Measurements from ENCODE around the gene UBE3B.

The UBE3B gene

GRCh38 chr12:109533487-109533740, 56.0 kb downstream of the UBE3B start:
- ATAC-seq: no peak

- no peak for ATAC-seq
These were observed 57.0 kb downstream of the UBE3B start for GRCh38 chr12:109534456-109534855.

- ATAC-seq: no peak
These were observed 57.9 kb downstream of the UBE3B start for GRCh38 chr12:109535231-109535862.

DNA sequence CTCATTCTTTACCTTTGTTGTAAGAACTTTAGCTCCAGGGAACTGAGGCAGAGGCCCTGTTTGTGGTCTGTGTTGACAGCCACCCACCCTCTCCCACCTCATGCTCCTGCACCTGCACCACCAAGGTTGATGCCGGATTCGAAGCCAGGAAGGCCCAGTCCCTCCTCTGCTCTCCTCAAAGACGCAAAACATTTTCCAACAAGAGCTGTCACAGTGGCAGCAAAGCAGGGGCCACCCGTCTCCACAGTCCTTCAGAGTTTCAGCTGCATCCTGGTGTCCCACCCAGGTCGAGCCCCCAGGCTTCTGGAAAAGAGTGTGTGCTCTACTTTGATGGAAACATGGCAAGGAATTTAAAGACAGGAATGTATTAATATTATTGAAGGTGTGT, 58.4 kb downstream of the UBE3B start:
- no peak for ATAC-seq

DNA sequence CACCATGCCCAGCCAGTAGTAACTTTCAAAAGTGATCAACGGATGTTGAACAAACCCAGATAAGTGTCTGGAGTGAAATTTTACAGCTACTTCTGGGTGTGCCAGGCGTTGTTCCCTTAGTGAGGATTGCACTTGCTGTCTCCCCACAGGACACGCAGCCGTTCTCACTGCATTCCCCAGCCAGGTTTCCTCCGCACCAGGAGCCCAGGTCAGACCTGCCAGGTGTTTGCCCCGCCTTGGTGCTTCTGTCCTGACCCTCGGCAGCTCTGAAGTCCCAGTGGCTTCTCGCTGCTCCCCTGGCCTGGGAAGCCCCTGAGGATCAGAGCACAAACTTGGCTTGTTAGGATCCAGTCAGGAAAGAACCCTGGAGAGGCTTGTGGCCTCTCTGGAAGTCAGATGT, 59.7 kb downstream of the UBE3B start:
- ATAC-seq: no peak

- no peak for ATAC-seq
These were observed 60.9 kb downstream of the UBE3B start for GRCh38 chr12:109538191-109538863.

- ATAC-seq: no peak
These were observed 62.1 kb downstream of the UBE3B start for GRCh38 chr12:109539508-109539907.

DNA sequence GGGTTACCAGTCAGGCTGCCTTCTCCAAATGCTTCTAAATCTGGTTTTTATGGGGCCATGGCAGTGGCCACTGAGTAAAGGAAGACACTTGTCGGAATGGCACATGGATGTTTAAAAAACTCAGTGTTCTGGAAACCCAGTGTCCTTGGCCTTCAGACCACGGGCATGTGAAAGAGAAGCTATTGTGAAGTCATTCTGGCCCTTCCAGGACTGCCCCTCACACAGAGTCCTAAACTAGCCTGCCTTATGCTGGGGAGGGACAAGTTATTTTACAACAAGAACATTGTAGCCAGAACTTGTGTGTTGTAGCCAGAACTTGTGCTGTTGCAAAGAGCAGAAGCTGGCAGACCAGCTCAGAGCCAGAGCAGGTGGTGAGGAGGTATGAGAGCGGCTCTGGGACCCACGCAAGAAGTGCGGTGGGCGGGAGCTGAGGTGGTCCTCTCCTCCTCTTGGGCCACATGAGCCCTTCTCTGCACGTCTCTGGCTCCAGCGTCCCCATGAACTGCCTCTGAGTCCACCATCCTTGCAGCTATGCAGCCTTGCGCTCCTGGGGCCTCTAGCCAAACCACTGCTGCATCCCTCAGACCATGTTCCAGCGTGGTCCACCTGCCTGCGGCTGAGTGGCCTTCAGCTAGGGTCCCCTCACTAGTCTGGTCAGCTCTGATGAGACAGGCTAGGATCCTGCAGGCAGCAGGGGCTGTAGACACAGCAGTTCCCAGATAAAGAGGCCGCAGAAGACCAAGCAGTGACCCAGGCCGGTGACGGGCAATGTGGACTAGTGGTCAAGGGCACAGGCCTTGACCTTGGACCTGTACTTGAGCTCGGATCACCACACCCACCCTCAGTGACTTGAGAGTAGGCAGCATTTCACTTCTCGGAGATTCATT, 63.3 kb downstream of the UBE3B start:
- no peak for ATAC-seq

DNA sequence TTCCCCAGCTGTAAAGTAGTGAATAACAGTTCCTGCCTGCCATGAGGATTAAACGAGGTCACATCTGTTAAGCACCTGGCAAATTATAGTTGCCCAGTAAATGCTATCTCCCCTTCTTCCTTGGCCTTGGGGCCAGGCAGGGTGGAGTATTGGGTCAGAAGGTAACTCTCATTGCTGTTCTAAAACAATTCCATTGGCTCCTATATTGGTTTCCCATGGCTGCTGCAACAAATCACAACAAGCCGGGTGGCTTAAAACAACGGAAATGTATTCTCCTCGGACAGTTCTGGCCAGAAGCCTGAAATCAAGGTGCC, 63.9 kb downstream of the UBE3B start:
- ATAC-seq: no peak

DNA sequence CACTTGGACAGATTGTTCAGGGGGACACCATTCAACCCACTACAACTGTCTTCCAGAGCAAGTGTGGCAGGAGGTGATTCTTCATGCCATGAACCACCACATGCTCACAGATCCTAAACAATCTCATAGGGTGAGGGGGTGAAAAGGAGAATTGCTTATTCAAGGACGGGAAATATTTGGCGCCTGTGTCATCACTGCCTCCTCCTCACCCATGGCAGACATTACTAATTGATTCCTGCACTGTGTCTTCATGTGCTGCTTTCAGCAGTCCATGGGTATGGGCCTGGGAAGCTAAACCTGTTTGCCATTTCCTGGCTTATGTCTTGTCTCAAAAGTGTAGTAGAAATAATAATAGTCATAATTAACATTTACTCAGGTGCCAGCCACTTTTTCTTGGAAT, 64.6 kb downstream of the UBE3B start:
- no peak for ATAC-seq

DNA sequence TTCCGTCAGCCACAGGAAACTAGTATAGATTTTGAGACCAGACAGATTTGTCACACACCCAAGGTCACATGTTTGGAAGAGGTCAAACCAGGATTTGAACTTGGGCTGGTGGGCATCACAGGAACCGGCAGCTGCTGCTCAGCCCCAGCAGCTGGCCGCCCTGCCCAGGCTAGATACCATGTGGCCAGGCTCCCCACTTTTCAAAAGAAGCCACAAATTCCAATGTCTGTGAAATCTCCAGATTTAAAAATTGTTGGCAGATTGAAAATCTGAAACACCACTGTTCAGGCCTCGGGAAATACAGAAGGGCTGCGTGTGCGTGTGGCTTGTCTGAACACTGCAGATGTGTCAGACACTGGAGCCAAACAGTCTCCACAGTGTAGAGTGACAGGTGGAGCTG, 65.4 kb downstream of the UBE3B start:
- ATAC-seq: no peak

GRCh38 chr12:109544955-109545531, 67.6 kb downstream of the UBE3B start:
- ATAC-seq: no peak

- ATAC-seq: no peak
These were observed 68.4 kb downstream of the UBE3B start for GRCh38 chr12:109545826-109546225.

DNA sequence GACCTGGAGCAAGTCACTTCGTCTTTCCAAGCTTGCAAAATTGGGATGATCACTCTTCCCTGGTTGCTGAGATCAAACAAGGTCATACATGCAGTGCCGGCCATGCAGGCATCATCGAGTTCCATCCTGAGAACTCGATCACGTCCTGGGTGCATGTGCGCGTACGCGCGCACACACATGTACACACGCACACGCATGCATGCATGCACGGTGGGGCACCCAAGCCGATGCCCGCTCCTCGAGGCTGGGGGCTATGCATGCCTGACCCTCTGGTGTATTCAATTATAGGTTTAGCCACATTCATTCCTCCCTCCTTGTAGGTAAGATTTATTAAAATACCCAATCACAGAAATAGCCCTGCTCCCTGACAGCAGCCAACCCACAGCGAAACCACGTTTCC, 69.9 kb downstream of the UBE3B start:
- no peak for ATAC-seq

DNA sequence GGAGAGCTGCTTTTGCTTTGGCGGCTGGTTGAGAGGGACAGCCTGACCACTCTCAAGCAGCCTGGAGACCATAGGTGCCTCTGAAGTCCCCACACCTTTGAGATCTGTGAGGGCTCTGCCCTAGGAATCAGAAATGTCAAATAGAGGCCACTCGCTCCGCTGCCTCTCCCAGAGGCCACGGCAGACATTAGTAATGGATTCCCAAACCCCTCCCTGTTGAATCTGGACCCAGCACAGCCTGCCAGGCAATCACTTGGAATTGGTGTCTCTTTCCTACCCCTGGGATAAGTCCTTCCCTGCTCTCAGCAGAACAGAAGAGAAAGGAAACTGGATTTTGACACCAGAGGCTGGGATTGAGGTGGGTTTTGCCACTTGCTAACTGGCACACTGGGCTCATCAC, 70.8 kb downstream of the UBE3B start:
- no peak for ATAC-seq

GRCh38 chr12:109549613-109550270, 72.3 kb downstream of the UBE3B start:
- no peak for ATAC-seq

GRCh38 chr12:109550281-109550680, 72.8 kb downstream of the UBE3B start:
- ATAC-seq: no peak

DNA sequence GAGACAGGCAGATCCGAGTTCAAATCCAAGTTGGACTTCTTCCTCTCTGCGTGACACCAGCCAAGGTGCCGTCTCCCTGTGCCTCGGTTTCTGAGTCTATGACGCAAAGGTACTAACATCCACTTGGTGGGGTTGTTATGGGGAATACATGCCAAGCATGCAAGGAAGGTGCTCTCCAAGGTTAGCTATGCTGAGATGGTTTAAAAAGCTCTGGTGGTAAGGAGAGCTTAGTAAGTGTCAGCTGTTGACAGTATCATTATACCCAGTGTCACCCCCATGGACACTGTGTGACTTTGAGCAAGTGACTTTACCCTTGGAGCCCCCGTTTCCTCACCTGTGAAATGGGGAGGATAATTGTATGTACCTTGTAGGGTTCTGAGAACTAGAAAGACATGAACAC, 73.7 kb downstream of the UBE3B start:
- ATAC-seq: no peak

DNA sequence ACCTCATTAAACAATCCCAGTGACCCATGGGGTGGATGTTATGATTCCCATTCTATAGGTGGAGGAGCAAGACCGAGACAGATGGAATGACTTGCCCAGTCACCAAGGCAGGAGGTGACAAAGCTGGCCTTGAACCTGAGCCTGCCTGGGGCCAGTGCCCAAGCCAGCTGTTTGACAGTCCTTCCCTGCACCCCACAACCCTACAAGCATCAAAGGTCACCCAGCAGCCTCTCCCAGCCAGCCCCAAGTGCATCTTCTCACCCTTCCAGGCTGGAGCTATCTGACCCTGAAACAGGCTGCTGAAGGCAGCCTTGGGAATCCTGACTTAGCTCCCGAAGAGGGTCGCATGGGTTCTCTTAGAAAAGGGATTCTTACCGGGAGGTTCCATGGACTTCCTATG, 75.5 kb downstream of the UBE3B start:
- no peak for ATAC-seq

- ATAC-seq: no peak
These were observed 76.0 kb downstream of the UBE3B start for GRCh38 chr12:109553483-109553882.

- no peak for ATAC-seq
These were observed 76.6 kb downstream of the UBE3B start for GRCh38 chr12:109553906-109554500.

DNA sequence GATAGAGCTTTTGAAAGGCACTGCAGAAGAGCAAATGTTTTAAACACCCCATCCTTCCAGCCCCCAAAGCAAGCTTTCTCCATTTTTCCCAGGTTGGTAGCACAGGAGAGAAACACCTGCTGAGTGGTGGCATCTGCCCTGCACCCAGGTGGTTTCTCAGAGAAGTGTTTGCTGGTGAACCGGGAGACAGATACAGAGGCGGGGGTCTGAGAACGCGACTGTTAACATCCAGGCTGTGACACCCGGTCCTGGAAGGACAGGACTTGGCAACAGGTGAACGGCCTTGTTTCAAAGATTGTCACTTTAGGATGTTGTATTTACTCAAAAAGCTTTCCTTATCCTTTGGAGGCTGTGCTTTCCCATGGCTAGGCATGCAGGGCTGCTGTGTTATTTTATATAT, 77.3 kb downstream of the UBE3B start:
- no peak for ATAC-seq

Data from activated CD4-positive, CD25-positive, alpha-beta regulatory T cell treated with anti-CD3 and anti-CD28 coated beads, Interleukin-2, amount 50 U/mL, for 24 hours (primary cell).